HepG2 (cell line): ENCODE results near the gene ABHD2. TPM values are rescaled to one million over a fixed set of nuclear protein-coding genes. Genes with fewer than 3 reads are reported as not detected.

ENCODE experiments used
- ARID5B ChIP-seq: IDR thresholded peaks from 2 replicates; pipeline ENCODE4 v1.4.0; 2020; ENCODE audit warnings: mild to moderate bottlenecking, missing genetic modification reagents
- ATF4 ChIP-seq, 2 experiments: fragments of 450-650 bp in 1 of 2; sonication (generic) in 1 of 2; formaldehyde crosslinking; IDR thresholded peaks; 2 replicates each; pipeline versions ENCODE4 v1.5.0 to v1.8.0; 2020 to 2022; ENCODE audit warnings: mild to moderate bottlenecking in 1 of 2, missing genetic modification reagents in 1 of 2
- CREBL2 ChIP-seq: sonication (generic); formaldehyde crosslinking; IDR thresholded peaks from 2 replicates; pipeline ENCODE4 v1.8.1; 2023; ENCODE audit warnings: missing genetic modification reagents, mild to moderate bottlenecking, borderline replicate concordance
- HNF1A ChIP-seq, 2 experiments: sonication (generic) in 1 of 2; formaldehyde crosslinking in 1 of 2; IDR thresholded peaks; 2 replicates each; pipeline versions ENCODE4 v1.4.0 to v1.6.1; 2016 to 2020; ENCODE audit warnings: borderline replicate concordance in 1 of 2, low read depth in 1 of 2, mild to moderate bottlenecking in 1 of 2, missing genetic modification reagents in 1 of 2
- KLF15 ChIP-seq: sonication (generic); formaldehyde crosslinking; IDR thresholded peaks from 2 replicates; pipeline ENCODE4 v1.8.1; 2023; ENCODE audit warnings: borderline replicate concordance, mild to moderate bottlenecking, inconsistent platforms, missing genetic modification reagents, mixed read lengths
- THRA ChIP-seq: sonication (generic); formaldehyde crosslinking; IDR thresholded peaks from 2 replicates; pipeline ENCODE4 v1.4.0; 2020; ENCODE audit warnings: missing genetic modification reagents, borderline replicate concordance
- ZNF350 ChIP-seq: sonication (generic); formaldehyde crosslinking; IDR thresholded peaks from 2 replicates; pipeline ENCODE4 v1.4.0; 2020; ENCODE audit warnings: mild to moderate bottlenecking, low read depth, missing genetic modification reagents, borderline replicate concordance
- ZNF609 ChIP-seq: sonication (generic); formaldehyde crosslinking; IDR thresholded peaks from 2 replicates; pipeline ENCODE4 v1.4.0; 2020; ENCODE audit warnings: mild to moderate bottlenecking, missing genetic modification reagents, borderline replicate concordance
- ZNF878 ChIP-seq: sonication (generic); formaldehyde crosslinking; IDR thresholded peaks from 2 replicates; pipeline ENCODE4 v1.8.1; 2023; ENCODE audit warnings: mild to moderate bottlenecking, missing genetic modification reagents, moderate library complexity
- polyA plus RNA-seq, 8 experiments: library from polyadenylated mRNA; depleted of rRNA in 3 of 8; stranded (reverse) in 7 of 8; unstranded in 1 of 8; fragments of >200 nt; fragmentation: Illumina TruSeq in 4 of 8; extraction: Trizol in 4 of 8; gene quantifications; 2 replicates each; pipeline versions ENCODE4 v1.2.1 to v1.2.3, GENCODE V29; 2011 to 2016; ENCODE audit warnings: low read depth in 4 of 8, missing spikeins in 1 of 8, mixed read lengths in 1 of 8; ENCODE audit not compliant: insufficient read depth in 1 of 8
- total RNA-seq, 5 experiments: library from RNA; depleted of rRNA; stranded (reverse); fragments of >200 nt; fragmentation: Illumina TruSeq; extraction: Trizol; gene quantifications; 2 replicates each; pipeline ENCODE4 v1.2.3, GENCODE V29; 2016; ENCODE audit warnings: low read depth in 1 of 5

Gene ABHD2
- total and polyA plus RNA-seq, 2 of the 13 experiments (the other 11 are each of a cell fraction or from before 2014, with no cell fraction given): 14.8 to 22.4 TPM

- TF ChIP-seq HNF1A (IDR thresholded peaks at IDR 0.05; ENCODE audit: low read depth) (no peak), HNF1A (CRISPR knock-in tag; IDR thresholded peaks at IDR 0.05; ENCODE audit: borderline replicate concordance) (no peak), ZNF350 (CRISPR knock-in tag) (peak; percentile 57; the same call in 1 of the 2 replicates), KLF15 (CRISPR knock-in tag) (no peak), THRA (CRISPR knock-in tag) (peak; percentile 67; the same call in 1 of the 2 replicates), CREBL2 (no peak), ZNF609 (0 out of 2 replicates have a peak, but pooled peaks have one; percentile 51), ATF4 (CRISPR knock-in tag; IDR thresholded peaks at IDR 0.05) (peak in 1 of 2 experiments; percentile 93; a peak in 2 of 4 replicates), ARID5B (CRISPR knock-in tag) (peak; percentile 39; the same call in 1 of the 2 replicates), ZNF878 (CRISPR knock-in tag) (no peak)
Observed at GRCh38 chr15:89128320-89129122, 40.3 kb downstream of the ABHD2 start (continued).
